PFSK-1 (cell line): ENCODE data around the gene SHISAL1.

ENCODE experiments used
- FOXP2 ChIP-seq: optimal IDR thresholded peaks from 2 replicates; pipeline ENCODE3; 2011; ENCODE audit warnings: borderline replicate concordance, control low read depth, inconsistent platforms; ENCODE audit not compliant: insufficient read depth; ENCODE audit errors: extremely low read length, extremely low read depth
- POLR2AphosphoS5 ChIP-seq: IDR thresholded peaks from 2 replicates; pipeline ENCODE4 v1.6.1; 2012; ENCODE audit warnings: low read depth, mild to moderate bottlenecking, control low read depth, low read length, moderate library complexity
- REST ChIP-seq, 2 experiments: IDR thresholded peaks; 2 replicates each; pipeline versions ENCODE4 v1.6.1 to v1.8.0; 2011 to 2012; ENCODE audit warnings: low read depth in 2 of 2, low read length in 2 of 2, control low read depth in 1 of 2, inconsistent platforms in 1 of 2, mild to moderate bottlenecking in 1 of 2, moderate library complexity in 1 of 2; ENCODE audit not compliant: insufficient read depth in 1 of 2
- SIN3A ChIP-seq: IDR thresholded peaks from 2 replicates; pipeline ENCODE4 v1.6.1; 2012; ENCODE audit warnings: mild to moderate bottlenecking, low read length, moderate library complexity, borderline replicate concordance; ENCODE audit not compliant: insufficient read depth
- TAF1 ChIP-seq: IDR thresholded peaks from 2 replicates; pipeline ENCODE4 v1.6.1; 2012; ENCODE audit warnings: low read length, control low read depth, borderline replicate concordance; ENCODE audit not compliant: insufficient read depth

GRCh38 chr22:44200451-44200850, 112.3 kb downstream of the SHISAL1 start:
- TF ChIP-seq SIN3A (no peak), TAF1 (no peak), REST (IDR thresholded peaks at IDR 0.05; ENCODE audit: insufficient read depth in 1 of 2, low read depth in 2 of 2, low read length in 2 of 2) (no peak), POLR2AphosphoS5 (no peak), FOXP2 (no peak)
